GM18907 (cell line): Measurements from ENCODE around the gene SLC25A26.

ENCODE experiments used
- ATAC-seq: cut with Tn5 transposase; IDR thresholded peaks from one replicate; pipeline ENCODE4 v1.9.1; 2021; ENCODE audit warnings: mild to moderate bottlenecking, moderate library complexity; ENCODE audit not compliant: unreplicated experiment

The SLC25A26 gene

GRCh38 chr3:66314455-66314854, 93.7 kb downstream of the SLC25A26 start:
- ATAC-seq, result no peak

- no peak for ATAC-seq
Measured at GRCh38 chr3:66317750-66318376, 97.1 kb downstream of the SLC25A26 start.

GRCh38 chr3:66320390-66320789, 99.6 kb downstream of the SLC25A26 start:
- no peak for ATAC-seq

GRCh38 chr3:66322436-66322835, 101.6 kb downstream of the SLC25A26 start:
- no peak for ATAC-seq

- ATAC-seq, result no peak
Measured at GRCh38 chr3:66326340-66326739, 105.5 kb downstream of the SLC25A26 start.

GRCh38 chr3:66335671-66336070, 114.9 kb downstream of the SLC25A26 start:
- no peak for ATAC-seq

GRCh38 chr3:66336333-66336766, 115.5 kb downstream of the SLC25A26 start:
- no peak for ATAC-seq

GRCh38 chr3:66338927-66339326, 118.1 kb downstream of the SLC25A26 start:
- ATAC-seq, result no peak

- no peak for ATAC-seq
Measured at GRCh38 chr3:66342717-66343356, 122.0 kb downstream of the SLC25A26 start.

GRCh38 chr3:66344391-66344811, 123.6 kb downstream of the SLC25A26 start:
- no peak for ATAC-seq

GRCh38 chr3:66344848-66345578, 124.2 kb downstream of the SLC25A26 start:
- no peak for ATAC-seq

GRCh38 chr3:66348704-66349103, 127.9 kb downstream of the SLC25A26 start:
- no peak for ATAC-seq

GRCh38 chr3:66350601-66351000, 129.8 kb downstream of the SLC25A26 start:
- no peak for ATAC-seq

GRCh38 chr3:66353039-66353438, 132.2 kb downstream of the SLC25A26 start:
- no peak for ATAC-seq

- no peak for ATAC-seq
Measured at GRCh38 chr3:66353530-66353929, 132.7 kb downstream of the SLC25A26 start.

- ATAC-seq, result no peak
Measured at GRCh38 chr3:66354001-66354400, 133.2 kb downstream of the SLC25A26 start.

GRCh38 chr3:66355394-66355793, 134.6 kb downstream of the SLC25A26 start:
- ATAC-seq, result no peak

- ATAC-seq, result no peak
Measured at GRCh38 chr3:66355997-66356396, 135.2 kb downstream of the SLC25A26 start.

- ATAC-seq, result no peak
Measured at GRCh38 chr3:66361356-66361755, 140.6 kb downstream of the SLC25A26 start.

- ATAC-seq, result no peak
Measured at GRCh38 chr3:66362541-66362941, 141.7 kb downstream of the SLC25A26 start.

- ATAC-seq, result no peak
Measured at GRCh38 chr3:66363148-66363547, 142.3 kb downstream of the SLC25A26 start.

- ATAC-seq, result no peak
Measured at GRCh38 chr3:66365080-66365479, 144.3 kb downstream of the SLC25A26 start.
